Sigmoid colon (tissue), 4 donors: Measurements from ENCODE around the gene MBP.

ENCODE experiments used
- POLR2AphosphoS5 ChIP-seq, 4 donors: sonication (generic); formaldehyde crosslinking; IDR thresholded peaks; one replicate each; pipeline ENCODE4 v1.6.1; 2017; ENCODE audit warnings: antibody characterized with exemption in 4 of 4
- TF ChIP-seq, protein P1 (sequence below), 4 experiments: fragments of 450-650 bp in 3 of 4; fragments of 200-600 bp in 1 of 4; IDR thresholded peaks; one replicate each; pipeline ENCODE4 v1.5.1; 2016 to 2019; ENCODE audit warnings: antibody characterized with exemption in 4 of 4, mild to moderate bottlenecking in 3 of 4, moderate library complexity in 2 of 4

DNA sequence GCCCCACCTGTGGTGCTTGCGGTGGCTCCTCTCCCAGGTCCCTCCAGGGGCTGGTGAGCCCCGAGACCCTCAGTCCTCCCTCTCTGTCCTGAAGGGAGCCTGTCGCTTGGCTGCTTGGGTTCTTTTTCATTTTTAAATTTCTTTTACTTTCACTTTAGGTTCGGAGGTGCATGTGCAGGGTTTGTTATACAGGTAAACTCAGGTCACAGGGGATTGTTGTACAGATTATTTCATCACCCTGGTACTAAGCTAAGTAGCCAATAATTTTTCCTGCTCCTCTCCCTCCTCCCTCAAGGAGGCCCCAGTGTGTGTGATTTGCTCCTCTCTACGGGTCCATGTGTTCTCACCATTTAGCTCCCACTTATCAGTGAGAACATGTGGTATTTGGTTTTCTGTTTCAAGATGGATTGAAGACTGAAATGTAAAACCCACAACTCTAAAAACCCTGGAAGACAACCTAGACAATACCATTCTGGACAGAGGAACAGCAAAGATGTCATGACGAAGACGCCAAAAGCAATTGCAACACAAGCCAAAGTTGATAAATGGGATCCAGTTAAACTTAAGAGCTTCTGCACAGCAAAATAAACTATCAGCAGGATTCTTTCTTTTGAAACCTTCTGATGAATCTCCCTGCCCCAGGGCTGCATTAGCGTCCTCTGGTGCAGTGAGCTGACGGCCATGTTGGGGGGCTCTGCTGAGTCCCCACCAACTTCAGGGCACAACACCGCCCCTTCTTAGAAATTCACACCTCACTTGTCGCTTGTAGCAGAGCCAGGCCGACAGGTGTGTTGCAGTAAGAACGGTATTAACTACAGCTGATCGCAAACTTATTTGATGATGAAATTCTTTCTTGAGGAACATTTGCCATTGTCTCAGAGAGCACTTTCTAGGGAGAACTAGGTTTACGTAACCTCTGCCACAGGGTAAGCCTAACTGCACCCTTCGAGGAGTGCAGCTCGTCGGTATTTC, 174.9 kb downstream of the MBP start:
- TF ChIP-seq, protein P1, sequence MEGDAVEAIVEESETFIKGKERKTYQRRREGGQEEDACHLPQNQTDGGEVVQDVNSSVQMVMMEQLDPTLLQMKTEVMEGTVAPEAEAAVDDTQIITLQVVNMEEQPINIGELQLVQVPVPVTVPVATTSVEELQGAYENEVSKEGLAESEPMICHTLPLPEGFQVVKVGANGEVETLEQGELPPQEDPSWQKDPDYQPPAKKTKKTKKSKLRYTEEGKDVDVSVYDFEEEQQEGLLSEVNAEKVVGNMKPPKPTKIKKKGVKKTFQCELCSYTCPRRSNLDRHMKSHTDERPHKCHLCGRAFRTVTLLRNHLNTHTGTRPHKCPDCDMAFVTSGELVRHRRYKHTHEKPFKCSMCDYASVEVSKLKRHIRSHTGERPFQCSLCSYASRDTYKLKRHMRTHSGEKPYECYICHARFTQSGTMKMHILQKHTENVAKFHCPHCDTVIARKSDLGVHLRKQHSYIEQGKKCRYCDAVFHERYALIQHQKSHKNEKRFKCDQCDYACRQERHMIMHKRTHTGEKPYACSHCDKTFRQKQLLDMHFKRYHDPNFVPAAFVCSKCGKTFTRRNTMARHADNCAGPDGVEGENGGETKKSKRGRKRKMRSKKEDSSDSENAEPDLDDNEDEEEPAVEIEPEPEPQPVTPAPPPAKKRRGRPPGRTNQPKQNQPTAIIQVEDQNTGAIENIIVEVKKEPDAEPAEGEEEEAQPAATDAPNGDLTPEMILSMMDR (IDR thresholded peaks at IDR 0.05), result no peak
- no peak for TF ChIP-seq POLR2AphosphoS5 (IDR thresholded peaks at IDR 0.05)
